HL-60/S4 treated with phorbol 12-myristate 13-acetate at 8.2 ng/mL for 4 days and 3 days (cell line): ENCODE results near the gene ALX1.

Source experiments
- in situ Hi-C: fragments of 300-500 bp; cut with MboI; formaldehyde crosslinking; loops from 2 replicates; pipeline ENCODE4 v1.15.0; 2022; ENCODE audit warnings: low sequenced_read_pairs

The ALX1 gene

DNA sequence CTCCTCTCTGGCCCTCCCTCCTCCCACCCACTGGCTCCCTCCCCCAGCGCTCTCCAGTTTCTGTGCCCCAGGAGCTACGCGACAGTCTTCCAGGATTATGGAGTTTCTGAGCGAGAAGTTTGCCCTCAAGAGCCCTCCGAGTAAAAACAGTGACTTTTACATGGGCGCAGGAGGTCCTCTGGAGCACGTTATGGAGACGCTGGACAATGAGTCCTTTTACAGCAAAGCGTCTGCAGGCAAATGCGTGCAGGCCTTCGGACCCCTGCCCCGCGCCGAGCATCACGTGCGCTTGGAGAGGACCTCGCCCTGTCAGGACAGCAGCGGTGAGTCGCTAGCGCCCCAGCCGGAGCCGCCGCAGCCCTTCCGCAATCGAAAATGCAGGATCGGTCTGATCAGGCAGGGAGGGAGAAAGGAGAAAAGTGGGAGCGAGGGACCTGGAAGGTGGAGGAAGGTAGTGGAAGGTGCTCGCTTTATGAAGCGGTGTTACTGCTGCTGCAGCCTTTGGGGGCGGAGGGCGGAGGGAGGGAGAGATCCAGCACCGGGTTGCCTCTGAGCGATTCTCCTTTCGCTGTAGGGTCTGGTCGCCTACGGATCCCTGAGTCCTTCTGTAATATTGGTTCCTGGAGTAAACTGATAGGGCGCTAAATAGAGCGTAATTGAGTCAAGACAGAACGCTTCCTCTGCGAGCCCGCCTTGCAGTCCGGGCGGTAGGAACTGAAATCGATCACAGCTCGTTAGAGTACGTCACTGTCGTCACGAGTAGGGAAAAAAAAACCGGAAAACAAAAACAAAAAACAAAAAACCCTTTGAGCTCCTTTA is at the start of gene ALX1:
ALX1 (plus strand) TSS at position 56 of the 819 bp plus-strand sequence; CDS start at position 98, 42 bp downstream.
- in situ Hi-C loops: no loop called here

DNA sequence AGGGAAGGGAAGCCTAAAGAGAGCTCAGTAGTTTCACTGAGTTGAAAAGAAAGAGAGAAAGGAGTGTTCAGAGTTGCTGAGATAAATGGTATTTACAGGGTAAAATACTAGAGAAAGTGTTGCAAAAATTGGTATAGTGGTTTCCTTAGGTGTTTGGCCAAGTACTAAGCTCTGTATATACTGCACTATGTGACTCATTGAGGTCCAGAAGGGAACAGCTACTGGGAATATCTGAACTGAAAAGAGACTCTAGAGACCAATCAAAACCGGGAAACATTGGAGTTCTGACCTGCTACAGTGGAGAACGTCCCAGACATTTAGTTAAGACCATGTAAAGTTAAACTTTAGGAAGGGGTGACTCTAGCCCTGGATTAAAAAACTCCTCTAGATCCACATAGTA is 42.7 kb upstream of the ALX1 start:
- in situ Hi-C loops: no loop called here

DNA sequence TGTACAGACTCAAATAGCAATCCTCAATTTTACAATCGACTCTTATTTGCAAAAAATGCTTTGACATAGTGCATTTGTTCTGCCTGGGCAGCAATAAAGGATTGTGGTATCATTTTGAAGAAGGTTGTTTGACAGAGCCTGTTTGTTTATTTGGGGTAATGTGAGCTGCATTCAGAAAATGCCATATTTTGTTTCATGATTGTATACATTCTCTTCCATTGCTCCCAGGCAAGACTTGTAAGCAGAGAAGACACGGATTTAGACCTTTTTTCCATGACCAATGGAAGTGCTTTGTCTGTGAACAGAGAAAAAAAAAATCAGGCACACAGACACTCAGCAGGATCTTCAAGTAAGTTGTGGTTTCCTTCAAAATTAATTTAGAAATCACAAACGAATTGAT is 35.5 kb upstream of the ALX1 start:
- in situ Hi-C loops: no loop called here

DNA sequence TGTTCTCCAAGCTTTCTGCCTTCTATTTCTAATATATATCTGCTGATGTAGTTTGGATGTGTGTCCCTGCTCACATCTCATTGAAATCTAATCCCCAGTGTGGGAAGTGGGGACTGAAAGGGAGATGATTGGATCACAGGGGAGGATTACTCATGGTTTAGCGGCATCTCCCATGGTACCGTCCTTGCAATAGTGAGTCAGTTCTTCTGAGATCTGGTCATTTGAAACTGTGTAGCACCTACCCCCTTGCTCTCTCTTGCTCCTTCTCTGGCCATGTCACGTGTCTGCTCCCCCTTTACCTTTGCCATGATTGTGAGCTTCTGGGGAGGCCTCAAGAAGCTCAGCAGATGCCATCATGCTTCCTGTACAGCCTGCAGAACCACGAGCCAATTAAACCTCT is 26.2 kb upstream of the ALX1 start:
- in situ Hi-C loops: no loop called here

DNA sequence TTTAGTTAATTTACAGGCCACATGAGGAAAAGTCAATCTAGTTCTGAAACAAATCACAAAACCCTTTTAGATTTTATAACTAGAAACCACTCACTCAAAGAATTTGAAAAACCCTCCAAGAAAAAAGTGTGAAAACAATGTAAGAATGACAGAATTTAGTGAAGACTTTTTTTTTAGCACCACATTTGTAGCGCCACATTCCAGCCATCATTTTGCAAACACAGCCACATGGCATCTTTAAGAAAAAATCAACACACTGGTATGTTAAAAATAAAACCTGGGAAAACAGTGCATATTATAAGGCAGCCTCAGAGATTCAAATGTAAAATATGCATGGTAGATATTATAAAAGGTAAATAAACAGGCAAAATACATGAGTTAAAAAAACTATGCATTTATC is 22.3 kb upstream of the ALX1 start:
- in situ Hi-C loops: no loop called here

DNA sequence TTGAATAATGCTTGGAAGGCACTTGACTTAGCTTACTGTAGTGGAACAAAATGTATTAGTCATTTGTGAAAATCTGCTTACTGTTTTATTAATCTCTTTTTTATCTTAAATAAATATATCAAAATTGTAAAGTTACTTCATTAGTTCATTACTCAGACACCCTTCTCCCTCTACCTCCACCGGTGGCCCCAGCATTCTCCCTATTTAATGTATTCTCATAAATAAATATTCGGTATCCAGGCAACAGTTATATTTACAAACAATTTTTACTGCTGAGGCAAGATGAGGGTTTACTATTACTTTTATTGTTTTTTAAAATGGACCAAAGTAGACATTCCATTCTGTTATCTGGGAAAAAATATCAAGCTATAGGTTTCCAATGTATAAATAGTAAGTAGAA is 19.6 kb upstream of the ALX1 start:
- in situ Hi-C loops: no loop called here

DNA sequence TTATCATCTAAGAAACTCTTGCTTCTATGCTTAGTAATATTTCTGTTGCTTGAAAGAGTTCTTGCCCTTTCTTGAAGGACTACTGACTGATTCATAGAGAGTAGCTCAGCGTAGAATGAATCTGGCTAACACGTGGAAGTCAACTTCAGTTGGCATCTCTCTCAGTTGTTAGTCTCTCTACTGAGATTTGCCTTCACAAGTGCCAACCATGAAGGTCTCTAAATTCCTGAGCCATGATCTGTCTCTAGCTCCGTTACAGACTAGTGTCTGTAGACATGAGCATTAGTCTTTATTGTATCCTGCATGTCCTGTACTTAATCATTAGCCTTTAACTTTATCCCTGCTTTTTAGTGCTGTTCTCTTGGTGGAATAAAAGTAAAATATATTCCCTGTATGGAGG is 19.1 kb upstream of the ALX1 start:
- in situ Hi-C loops: no loop called here

DNA sequence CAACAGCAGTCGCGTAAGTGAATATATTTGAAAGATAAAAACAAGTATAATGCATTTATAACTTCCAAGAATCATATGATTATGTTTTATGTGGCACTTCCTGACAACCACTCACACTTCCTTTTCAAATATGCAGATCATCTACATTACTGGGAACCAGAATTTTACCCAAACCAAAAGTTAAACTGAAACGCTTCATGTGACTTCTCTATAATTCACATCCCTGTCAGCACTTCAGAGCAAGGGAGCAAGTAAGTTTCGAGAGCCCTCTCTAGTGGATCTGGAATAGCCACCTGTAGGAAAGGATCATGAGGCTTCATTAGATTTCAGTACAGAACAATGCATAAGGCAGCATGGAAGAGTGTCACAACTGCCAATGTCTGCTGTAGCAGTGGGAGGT is 13.7 kb upstream of the ALX1 start:
- in situ Hi-C loops: no loop called here

DNA sequence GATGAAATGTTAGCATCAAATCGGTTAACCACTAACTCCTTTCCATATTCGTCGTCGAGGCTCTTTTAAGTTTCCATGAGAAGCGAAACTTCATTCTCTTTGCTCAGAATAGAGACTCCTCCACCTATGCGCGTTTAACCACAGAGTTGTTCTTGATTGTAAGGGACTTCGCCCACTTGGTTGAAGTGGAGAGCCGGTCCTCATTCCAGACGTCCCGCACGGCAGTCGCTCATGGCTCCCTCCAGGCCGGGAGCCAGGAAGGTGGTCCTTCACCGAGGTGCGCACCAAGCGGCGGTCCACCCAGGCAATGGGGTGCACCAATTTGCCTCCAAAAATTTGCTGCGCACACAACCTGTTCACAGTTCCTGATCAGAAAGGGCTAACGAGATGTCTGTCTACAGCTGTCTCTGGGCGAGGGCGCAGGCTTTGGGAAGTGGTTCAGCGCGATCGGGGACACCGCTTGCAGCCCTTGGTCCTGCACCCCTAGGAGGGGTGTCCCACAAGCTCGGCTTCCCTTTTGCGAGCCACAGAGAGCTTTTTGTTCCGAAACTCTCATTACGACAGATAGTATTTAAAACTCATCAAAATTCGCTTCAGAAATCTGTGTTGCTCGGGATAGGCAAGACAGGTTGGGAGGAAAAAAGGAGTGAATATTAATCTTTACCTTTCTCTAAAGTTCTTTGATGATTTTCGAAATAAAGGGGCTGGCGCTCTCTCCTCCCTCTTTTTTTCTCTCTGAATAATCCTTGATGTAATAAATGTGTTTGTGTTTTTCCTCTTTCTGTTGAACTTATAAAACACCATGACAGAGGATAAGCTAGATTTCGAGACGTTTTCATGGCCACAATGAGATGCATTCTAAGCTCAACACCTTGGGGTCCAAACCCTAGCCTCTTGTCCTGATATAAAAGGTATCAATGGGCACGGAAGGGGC is 6.4 kb upstream of the ALX1 start:
- in situ Hi-C loops: no loop called here

DNA sequence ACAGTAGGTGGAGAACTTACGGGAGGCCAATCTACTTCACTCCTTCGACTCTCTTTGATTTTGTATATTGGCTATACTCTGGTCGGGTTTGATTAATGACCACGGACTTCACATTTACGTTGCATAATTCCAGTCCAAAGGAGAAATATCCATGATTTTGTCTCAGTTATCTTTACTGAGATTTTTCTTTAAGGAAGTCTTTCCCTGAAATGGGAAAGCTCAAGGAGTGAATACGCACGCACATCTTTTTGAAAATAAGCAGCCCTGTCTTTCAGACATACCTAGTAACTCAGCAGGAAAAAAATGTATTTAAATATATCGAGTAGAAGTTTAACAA is 5.7 kb upstream of the ALX1 start:
- in situ Hi-C loops: no loop called here

DNA sequence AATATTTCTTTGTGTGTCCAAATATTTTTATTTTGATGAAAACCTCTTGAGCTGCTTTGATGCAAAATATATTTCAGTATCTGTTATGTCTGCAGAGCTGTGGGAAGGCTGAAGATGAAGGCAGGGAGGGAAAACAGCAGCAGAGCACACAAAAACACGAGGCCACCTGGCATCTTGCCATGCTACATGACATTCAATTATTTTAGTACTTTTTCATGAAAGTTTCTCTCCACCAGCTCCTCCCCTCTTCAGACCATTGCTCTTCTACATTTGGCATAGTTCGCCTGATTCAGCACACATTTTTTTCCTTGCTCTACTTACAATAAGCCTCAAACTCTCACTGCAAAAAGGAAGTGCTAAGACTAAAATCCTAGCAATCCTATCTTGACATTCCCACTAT is 4.6 kb upstream of the ALX1 start:
- in situ Hi-C loops: no loop called here

DNA sequence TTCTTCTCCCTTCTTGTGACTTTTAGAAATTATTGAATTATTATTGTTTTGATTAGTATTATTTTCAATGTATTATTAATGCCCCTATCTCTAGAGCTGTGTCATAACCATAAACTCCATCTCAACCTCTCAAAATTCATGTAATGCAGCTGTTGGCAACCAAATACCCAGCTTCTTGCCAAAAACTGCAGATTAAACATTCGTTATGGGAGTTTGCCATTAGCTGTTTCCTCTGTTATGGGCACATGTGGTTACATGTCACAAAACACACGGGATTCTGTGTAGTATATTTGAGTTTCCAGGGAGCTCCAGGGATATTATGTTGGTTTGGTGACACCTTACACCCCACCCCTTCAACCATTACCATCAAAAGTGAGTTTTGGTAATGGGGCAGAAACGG is 2.8 kb upstream of the ALX1 start:
- in situ Hi-C loops: no loop called here

DNA sequence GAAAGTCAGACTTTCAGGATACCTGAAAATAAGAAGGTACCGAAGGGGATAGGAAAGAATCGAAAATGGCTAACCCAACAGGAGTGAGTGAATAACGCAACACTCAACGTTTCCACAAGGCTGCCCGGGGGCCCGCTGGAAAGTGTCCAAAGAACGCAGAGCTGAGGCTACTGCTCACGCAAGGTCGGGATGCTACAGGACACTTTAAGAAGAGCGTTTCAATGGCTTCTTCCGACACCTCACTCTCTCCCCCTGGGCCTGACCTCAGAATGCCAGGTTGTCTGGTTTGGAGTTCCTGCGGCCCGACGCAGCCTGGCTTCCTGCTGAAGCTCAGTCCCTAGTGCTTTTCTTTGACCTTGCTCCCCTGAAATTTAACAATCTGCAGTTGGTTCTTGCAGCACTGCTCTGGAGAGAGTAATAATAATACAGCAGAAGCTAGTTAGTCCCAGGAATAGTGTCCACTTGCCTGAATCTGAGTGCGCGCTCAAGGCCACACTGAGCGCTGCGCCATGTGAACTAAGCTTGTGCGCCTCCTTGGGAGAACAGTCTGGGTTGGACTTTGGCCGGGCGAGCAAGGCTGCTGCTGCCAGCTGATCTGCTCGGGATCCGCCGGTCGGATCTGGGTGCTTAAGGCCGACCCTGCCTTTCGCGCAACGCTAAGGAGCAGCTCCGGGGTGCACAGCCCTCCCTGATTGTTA is 2.0 kb upstream of the ALX1 start:
- in situ Hi-C loops: no loop called here

DNA sequence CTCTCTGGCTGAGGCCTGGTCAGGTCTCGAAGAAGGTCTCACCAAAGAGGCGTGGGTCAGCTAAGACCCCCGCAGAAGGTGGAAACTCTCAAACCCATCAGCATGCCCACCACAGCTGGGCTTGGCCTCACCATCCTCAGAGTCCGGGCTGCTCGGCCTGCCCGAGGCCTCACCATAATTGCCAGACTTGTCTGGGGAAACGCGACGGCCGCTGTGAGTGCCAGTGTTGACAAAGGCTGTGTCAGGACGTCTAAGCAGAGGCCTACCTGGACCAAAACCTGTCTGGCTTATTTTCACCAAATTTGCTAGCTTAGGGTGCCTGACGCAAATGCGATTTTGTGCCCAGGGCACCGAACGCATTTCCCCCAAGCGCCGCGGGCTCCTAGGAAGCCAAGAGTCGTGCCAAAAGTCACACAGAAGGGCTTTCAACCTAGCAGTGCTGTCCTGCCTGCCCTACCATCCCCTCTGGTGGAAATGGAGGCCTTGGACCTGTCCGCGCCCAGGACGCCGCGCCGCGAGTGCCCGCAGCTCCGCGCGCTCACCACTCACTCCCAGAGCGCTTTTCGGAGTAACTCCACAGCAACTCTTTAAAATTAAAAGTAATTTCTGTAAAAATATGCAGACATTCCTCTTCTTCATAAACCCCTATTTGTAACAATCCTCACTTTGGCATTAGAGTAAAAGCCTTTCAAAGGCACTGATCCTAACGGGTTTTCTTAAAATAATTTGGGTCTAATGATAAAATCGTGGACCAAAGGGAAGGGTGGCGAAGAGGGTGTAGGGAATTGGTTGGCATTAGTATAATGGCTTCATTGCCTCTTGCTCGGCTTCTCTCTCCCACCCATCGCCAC is 1.2 kb upstream of the ALX1 start:
- in situ Hi-C loops: no loop called here

DNA sequence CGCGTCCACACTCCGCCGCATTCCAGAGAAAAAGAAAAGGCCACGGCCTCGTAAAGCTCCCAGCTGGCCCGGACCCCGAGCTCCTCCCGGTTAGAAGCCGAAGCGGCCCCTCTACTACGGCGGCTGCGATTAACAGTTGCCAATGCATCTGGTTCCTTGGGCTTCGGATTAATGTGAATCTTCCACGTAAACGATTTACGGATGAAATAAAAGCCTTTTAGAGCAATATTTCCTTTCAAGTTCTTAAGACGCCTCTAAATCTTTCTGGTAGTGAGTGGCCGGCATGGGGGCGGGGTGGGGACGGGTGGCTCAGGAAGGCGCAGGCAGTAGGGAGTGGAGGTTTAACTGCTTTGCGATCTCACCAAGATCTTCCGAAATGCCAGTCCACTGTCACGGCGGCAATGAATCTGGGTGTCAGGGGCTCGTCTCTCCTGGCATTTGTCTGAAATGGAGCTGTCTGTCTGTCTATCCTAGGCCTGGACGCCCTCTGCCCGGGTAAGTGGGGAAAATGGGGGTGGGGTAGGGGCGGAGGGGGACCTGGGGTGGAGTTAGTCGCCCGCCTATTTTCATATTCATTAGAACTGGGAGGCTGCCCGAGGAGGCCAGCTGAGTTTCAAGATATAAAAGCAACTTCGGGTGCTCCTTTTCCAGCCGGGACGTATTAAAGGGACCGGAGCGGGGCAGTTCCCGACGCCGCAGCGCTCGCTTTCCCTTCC is 413 bp upstream of the ALX1 start:
- in situ Hi-C loops: no loop called here

DNA sequence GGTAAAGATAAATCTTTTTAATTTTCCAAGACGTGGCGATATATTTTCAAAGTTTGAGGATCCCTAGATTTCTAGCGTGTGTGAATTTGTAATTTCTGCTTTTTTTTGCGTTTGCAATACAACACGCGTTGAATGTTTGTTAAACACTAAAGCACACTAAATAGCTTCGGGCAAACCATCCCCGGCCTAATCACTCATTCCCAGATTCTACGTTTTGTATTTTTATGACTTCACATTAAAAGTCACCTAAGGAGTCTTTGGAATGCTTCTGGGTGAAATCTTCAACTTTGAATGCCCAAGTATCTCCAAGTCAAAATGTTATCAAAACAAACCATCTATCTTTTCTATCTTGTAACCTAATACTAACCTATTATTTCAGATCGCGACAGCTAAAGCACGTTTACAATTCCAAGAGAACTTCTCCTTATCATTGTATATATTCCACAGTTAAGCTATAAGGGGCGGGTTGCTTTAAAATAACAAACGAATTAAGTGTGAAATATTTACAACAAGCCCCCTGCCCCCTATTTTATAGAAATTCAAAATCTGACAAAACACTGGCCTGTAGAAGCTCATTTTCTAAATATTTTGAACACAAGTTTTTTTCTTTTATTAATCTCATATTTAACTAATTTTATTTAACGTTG is 1.1 kb downstream of the ALX1 start:
- in situ Hi-C loops: no loop called here

DNA sequence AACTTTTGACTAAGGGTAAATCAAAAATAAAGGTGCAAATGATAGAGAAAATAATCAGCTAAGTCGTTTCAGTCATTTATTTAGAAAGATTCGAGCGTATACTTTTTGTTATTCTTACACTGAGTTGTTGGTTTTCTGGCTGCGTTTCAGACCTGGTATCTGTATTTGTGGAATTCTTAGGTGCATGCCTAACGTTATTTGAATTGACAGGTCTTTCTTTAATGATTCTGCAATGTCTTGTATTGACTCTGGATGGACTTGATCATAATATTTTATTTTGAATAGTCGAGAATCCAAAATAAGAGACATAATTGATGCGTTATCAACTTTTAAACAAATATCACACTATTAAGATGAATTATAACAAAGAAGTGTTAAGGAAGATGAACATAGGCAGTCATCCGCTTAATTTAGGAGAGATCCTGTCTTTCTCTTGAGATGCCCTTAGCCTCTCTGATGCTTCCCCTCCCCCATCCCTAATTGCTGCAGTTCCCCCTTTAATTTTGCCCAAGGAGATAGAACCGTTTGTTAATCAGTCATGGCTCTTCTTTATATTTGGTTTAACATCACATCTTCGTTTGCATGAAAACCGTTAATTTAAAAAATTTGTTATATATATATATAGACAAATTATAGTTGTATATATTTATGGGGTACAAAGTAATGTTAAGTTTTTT is 1.8 kb downstream of the ALX1 start:
- in situ Hi-C loops: no loop called here

DNA sequence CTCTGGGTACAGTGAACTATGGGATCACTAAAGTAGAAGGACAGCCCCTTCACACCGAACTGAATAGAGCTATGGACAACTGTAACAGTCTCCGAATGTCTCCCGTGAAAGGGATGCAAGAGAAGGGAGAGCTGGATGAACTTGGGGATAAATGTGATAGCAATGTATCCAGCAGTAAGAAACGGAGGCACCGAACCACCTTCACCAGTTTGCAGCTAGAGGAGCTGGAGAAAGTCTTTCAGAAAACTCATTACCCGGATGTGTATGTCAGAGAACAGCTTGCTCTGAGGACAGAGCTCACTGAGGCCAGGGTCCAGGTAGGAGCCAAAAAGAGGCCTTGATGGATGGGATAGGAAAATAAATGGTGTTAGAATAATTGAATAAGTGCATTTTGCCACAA is 3.5 kb downstream of the ALX1 start:
- in situ Hi-C loops: no loop called here

DNA sequence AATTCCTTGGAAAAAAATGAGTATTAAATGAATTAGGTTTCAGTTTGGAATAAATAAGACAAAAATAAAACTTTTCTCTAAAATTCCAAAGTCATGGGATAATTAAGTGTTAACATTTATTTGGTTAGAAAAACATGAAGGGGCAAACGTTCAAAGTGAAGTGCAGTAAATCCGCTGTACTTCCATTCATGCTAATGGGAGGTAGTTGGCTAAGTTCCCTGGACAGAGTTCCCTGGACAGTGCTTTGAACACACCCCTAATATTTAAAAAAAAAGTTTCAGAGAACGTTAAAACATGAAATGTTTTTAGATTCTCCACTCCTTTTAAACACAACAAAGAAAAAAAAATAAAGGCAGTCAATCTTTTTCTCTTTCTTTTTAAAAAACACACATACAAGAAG is 16.3 kb downstream of the ALX1 start:
- in situ Hi-C loops: no loop called here
